Karpas-422 (cell line): ENCODE measurements around the gene GNAL. TPM values are rescaled to one million over a fixed set of nuclear protein-coding genes. Genes with fewer than 3 reads are reported as not detected.

ENCODE experiments used
- DNase-seq: peaks from one replicate; pipeline ENCODE4 v3.0.0-alpha.2; 2015
- H2AFZ ChIP-seq: fragments of 200-600 bp; sonication (generic); 2 replicates; pipeline ENCODE4 v1.6.1; 2014; ENCODE audit warnings: antibody characterized with exemption, low read length, mixed read lengths
- H3K27ac ChIP-seq: fragments of 200-600 bp; sonication (generic); 2 replicates; pipeline ENCODE4 v1.5.1; 2014; ENCODE audit warnings: mild to moderate bottlenecking, low read length, moderate library complexity
- H3K27me3 ChIP-seq: fragments of 200-600 bp; sonication (generic); 2 replicates; pipeline ENCODE4 v1.6.1; 2014; ENCODE audit warnings: low read length, mixed read lengths
- H3K36me3 ChIP-seq: fragments of 200-600 bp; sonication (generic); 2 replicates; pipeline ENCODE4 v1.6.1; 2014; ENCODE audit warnings: low read length, mixed read lengths; ENCODE audit not compliant: insufficient read depth
- H3K4me1 ChIP-seq: fragments of 200-600 bp; sonication (generic); 2 replicates; pipeline ENCODE4 v1.6.1; 2014; ENCODE audit warnings: mild to moderate bottlenecking, low read length, mixed read lengths
- H3K4me2 ChIP-seq: fragments of 200-600 bp; sonication (generic); 2 replicates; pipeline ENCODE4 v1.6.1; 2014; ENCODE audit warnings: low read length, low read depth, mild to moderate bottlenecking; ENCODE audit not compliant: poor library complexity, severe bottlenecking
- H3K4me3 ChIP-seq: fragments of 200-600 bp; sonication (generic); 2 replicates; pipeline ENCODE4 v1.5.1; 2014; ENCODE audit warnings: mild to moderate bottlenecking, antibody characterized with exemption, low read length, mixed read lengths
- H3K79me2 ChIP-seq: fragments of 200-600 bp; sonication (generic); 2 replicates; pipeline ENCODE4 v1.6.1; 2014; ENCODE audit warnings: mild to moderate bottlenecking, low read length, mixed read lengths
- H3K9ac ChIP-seq: fragments of 200-600 bp; sonication (generic); 2 replicates; pipeline ENCODE4 v1.6.0; 2014; ENCODE audit warnings: low read length
- H3K9me2 ChIP-seq: fragments of 200-600 bp; sonication (generic), shearing (Covaris generic); replicated peaks from 2 replicates; pipeline ENCODE4 v1.6.0; 2014; ENCODE audit warnings: mild to moderate bottlenecking, low read length, moderate library complexity; ENCODE audit not compliant: insufficient read depth
- H3K9me3 ChIP-seq: fragments of 300-700, 200-600 bp; sonication (generic); 2 replicates; pipeline ENCODE4 v1.6.1; 2014; ENCODE audit warnings: low read length, mixed read lengths
- H4K20me1 ChIP-seq: fragments of 200-600 bp; sonication (generic); 2 replicates; pipeline ENCODE4 v1.6.1; 2014; ENCODE audit warnings: mild to moderate bottlenecking, antibody characterized with exemption, low read length, low read depth; ENCODE audit not compliant: insufficient read depth
- total RNA-seq: library from RNA; depleted of rRNA; stranded (reverse); fragments of >200 nt; shearing (Covaris generic); gene quantifications from 2 replicates; pipeline ENCODE4 v1.2.3, GENCODE V29; 2014; ENCODE audit warnings: low replicate concordance

GNAL gene
- total RNA-seq, 1 experiment from 2014 or later, result not detected

- H3K9ac ChIP-seq, result no peak overlapping the region
- H3K27me3 ChIP-seq, result no peaks in the 10 kb centered on the region
- H3K4me3 ChIP-seq, result no peak overlapping the region
- no peak overlapping the region for H3K27ac ChIP-seq
- H3K9me3 ChIP-seq, result no peaks in the 10 kb centered on the region
- H3K4me2 ChIP-seq, result no peak overlapping the region
- no peak overlapping the region for H2AFZ ChIP-seq
- H3K36me3 ChIP-seq, result no peaks in the 10 kb centered on the region
- no peaks in the 10 kb centered on the region for H4K20me1 ChIP-seq
- H3K79me2 ChIP-seq, result no peaks in the 10 kb centered on the region
- no peaks in the 10 kb centered on the region for H3K9me2 ChIP-seq
- H3K4me1 ChIP-seq, result no peaks in the 10 kb centered on the region
- DNase-seq, result no peak
Measured at GRCh38 chr18:11739893-11740292, 50.8 kb downstream of the GNAL start.

- Histone ChIP-seq H3K36me3 (no peaks in the 10 kb centered on the region), H3K9me3 (no peaks in the 10 kb centered on the region), H3K79me2 (no peaks in the 10 kb centered on the region), H3K9ac (no peak overlapping the region), H3K4me1 (no peaks in the 10 kb centered on the region), H3K4me3 (no peak overlapping the region), H4K20me1 (no peaks in the 10 kb centered on the region), H3K27ac (no peak overlapping the region), H3K9me2 (no peaks in the 10 kb centered on the region), H3K4me2 (no peak overlapping the region), H3K27me3 (no peaks in the 10 kb centered on the region), H2AFZ (no peak overlapping the region)
- no peak for DNase-seq
Measured at GRCh38 chr18:11740461-11740860, 51.4 kb downstream of the GNAL start.

GRCh38 chr18:11741505-11742145, 52.6 kb downstream of the GNAL start:
- Histone ChIP-seq H3K9me3 (no peaks in the 10 kb centered on the region), H2AFZ (no peak overlapping the region), H3K4me3 (no peak overlapping the region), H3K9ac (no peak overlapping the region), H3K79me2 (no peaks in the 10 kb centered on the region), H3K4me2 (no peak overlapping the region), H3K36me3 (no peaks in the 10 kb centered on the region), H3K4me1 (no peaks in the 10 kb centered on the region), H4K20me1 (no peaks in the 10 kb centered on the region), H3K27me3 (no peaks in the 10 kb centered on the region), H3K27ac (no peak overlapping the region), H3K9me2 (no peaks in the 10 kb centered on the region)
- peak; percentile 61 for DNase-seq

- no peaks in the 10 kb centered on the region for H3K36me3 ChIP-seq
- H3K4me1 ChIP-seq, result no peaks in the 10 kb centered on the region
- H3K4me3 ChIP-seq, result no peak overlapping the region
- H3K9ac ChIP-seq, result no peak overlapping the region
- no peaks in the 10 kb centered on the region for H4K20me1 ChIP-seq
- H3K79me2 ChIP-seq, result no peaks in the 10 kb centered on the region
- no peak overlapping the region for H3K4me2 ChIP-seq
- H3K9me2 ChIP-seq, result no peaks in the 10 kb centered on the region
- no peaks in the 10 kb centered on the region for H3K9me3 ChIP-seq
- H3K27me3 ChIP-seq, result no peaks in the 10 kb centered on the region
- H3K27ac ChIP-seq, result no peak overlapping the region
- H2AFZ ChIP-seq, result no peak overlapping the region
- no peak for DNase-seq
Measured at GRCh38 chr18:11745521-11745920, 56.5 kb downstream of the GNAL start.

- no peak overlapping the region for H3K4me2 ChIP-seq
- no peaks in the 10 kb centered on the region for H3K36me3 ChIP-seq
- no peak overlapping the region for H2AFZ ChIP-seq
- H3K27ac ChIP-seq, result no peak overlapping the region
- DNase-seq, result no peak
- H3K9me3 ChIP-seq, result no peaks in the 10 kb centered on the region
- no peaks in the 10 kb centered on the region for H3K4me1 ChIP-seq
- no peaks in the 10 kb centered on the region for H3K9me2 ChIP-seq
- no peak overlapping the region for H3K4me3 ChIP-seq
- H3K79me2 ChIP-seq, result no peaks in the 10 kb centered on the region
- H3K9ac ChIP-seq, result no peak overlapping the region
- H3K27me3 ChIP-seq, result no peaks in the 10 kb centered on the region
- no peaks in the 10 kb centered on the region for H4K20me1 ChIP-seq
Measured at GRCh38 chr18:11747286-11747685, 58.2 kb downstream of the GNAL start.

- Histone ChIP-seq H3K4me1 (no peaks in the 10 kb centered on the region), H3K4me3 (no peak overlapping the region), H3K27ac (no peak overlapping the region), H3K9ac (no peak overlapping the region), H2AFZ (no peak overlapping the region), H4K20me1 (no peaks in the 10 kb centered on the region), H3K4me2 (no peak overlapping the region), H3K9me2 (no peaks in the 10 kb centered on the region), H3K9me3 (no peaks in the 10 kb centered on the region), H3K36me3 (no peaks in the 10 kb centered on the region), H3K79me2 (no peaks in the 10 kb centered on the region), H3K27me3 (no peaks in the 10 kb centered on the region)
- no peak for DNase-seq
Measured at GRCh38 chr18:11747731-11748130, 58.7 kb downstream of the GNAL start.

- H3K9me2 ChIP-seq, result no peaks in the 10 kb centered on the region
- no peaks in the 10 kb centered on the region for H3K4me1 ChIP-seq
- no peaks in the 10 kb centered on the region for H3K36me3 ChIP-seq
- H3K9ac ChIP-seq, result no peak overlapping the region
- no peaks in the 10 kb centered on the region for H3K27me3 ChIP-seq
- no peak overlapping the region for H3K4me3 ChIP-seq
- H3K27ac ChIP-seq, result no peak overlapping the region
- H3K79me2 ChIP-seq, result no peaks in the 10 kb centered on the region
- no peak overlapping the region for H3K4me2 ChIP-seq
- DNase-seq, result no peak
- no peaks in the 10 kb centered on the region for H3K9me3 ChIP-seq
- no peaks in the 10 kb centered on the region for H4K20me1 ChIP-seq
- no peak overlapping the region for H2AFZ ChIP-seq
Measured at GRCh38 chr18:11749305-11749704, 60.2 kb downstream of the GNAL start.

- no peaks in the 10 kb centered on the region for H3K9me2 ChIP-seq
- H3K4me2 ChIP-seq, result no peak overlapping the region
- no peaks in the 10 kb centered on the region for H3K27me3 ChIP-seq
- no peak overlapping the region for H3K4me3 ChIP-seq
- no peaks in the 10 kb centered on the region for H3K36me3 ChIP-seq
- no peak overlapping the region for H3K27ac ChIP-seq
- no peaks in the 10 kb centered on the region for H3K9me3 ChIP-seq
- no peak overlapping the region for H2AFZ ChIP-seq
- no peaks in the 10 kb centered on the region for H3K4me1 ChIP-seq
- H3K9ac ChIP-seq, result no peak overlapping the region
- no peaks in the 10 kb centered on the region for H3K79me2 ChIP-seq
- DNase-seq, result no peak
- no peaks in the 10 kb centered on the region for H4K20me1 ChIP-seq
Measured at GRCh38 chr18:11750171-11750570, 61.1 kb downstream of the GNAL start.
